ENCODE results near the gene ABCA4. TPM values are rescaled to one million over a fixed set of nuclear protein-coding genes. Genes with fewer than 3 reads are reported as not detected.

The ABCA4 gene
- total RNA-seq, 2 donors from 2014 or later = 2.0 to 3.7 TPM

DNA sequence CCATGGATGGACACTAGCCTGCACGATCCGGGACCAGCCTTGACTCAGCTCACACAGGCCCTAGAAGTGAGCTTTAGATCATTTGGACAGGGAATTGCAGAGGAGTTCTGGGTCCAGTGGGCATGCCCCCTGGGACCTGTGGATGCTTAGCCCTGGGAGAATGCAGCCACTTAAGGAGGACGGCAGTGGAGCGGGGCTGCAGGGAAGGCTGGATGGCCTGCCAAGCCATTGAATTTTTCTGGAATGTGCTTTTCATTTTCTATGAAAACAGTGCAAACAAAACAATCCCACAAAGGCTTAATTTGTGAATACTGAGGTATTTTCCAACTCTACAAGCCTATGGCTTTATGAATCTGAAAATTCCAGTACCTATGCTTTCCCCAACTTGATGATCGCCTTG, 131.3 kb downstream of the ABCA4 start:
- no peak overlapping the region for H3K4me3 ChIP-seq
- H3K9me3 ChIP-seq = no peaks in the 10 kb centered on the region
- DNase-seq (ENCODE audit: low spot score) (no peak), ATAC-seq (ENCODE audit: insufficient number of reproducible peaks, low FRiP score, low read depth) (no peak)
- no peaks in the 10 kb centered on the region for H3K27me3 ChIP-seq (replicated peaks; ENCODE audit: insufficient read depth)
- no peaks in the 10 kb centered on the region for H3K36me3 ChIP-seq
- no peak overlapping the region for H3K27ac ChIP-seq
- TF ChIP-seq, protein P1, sequence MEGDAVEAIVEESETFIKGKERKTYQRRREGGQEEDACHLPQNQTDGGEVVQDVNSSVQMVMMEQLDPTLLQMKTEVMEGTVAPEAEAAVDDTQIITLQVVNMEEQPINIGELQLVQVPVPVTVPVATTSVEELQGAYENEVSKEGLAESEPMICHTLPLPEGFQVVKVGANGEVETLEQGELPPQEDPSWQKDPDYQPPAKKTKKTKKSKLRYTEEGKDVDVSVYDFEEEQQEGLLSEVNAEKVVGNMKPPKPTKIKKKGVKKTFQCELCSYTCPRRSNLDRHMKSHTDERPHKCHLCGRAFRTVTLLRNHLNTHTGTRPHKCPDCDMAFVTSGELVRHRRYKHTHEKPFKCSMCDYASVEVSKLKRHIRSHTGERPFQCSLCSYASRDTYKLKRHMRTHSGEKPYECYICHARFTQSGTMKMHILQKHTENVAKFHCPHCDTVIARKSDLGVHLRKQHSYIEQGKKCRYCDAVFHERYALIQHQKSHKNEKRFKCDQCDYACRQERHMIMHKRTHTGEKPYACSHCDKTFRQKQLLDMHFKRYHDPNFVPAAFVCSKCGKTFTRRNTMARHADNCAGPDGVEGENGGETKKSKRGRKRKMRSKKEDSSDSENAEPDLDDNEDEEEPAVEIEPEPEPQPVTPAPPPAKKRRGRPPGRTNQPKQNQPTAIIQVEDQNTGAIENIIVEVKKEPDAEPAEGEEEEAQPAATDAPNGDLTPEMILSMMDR (IDR thresholded peaks at IDR 0.05) = no peak
- H3K4me1 ChIP-seq (ENCODE audit: control insufficient read depth in 1 of 2, low read depth in 2 of 2) = no peaks in the 10 kb centered on the region

DNA sequence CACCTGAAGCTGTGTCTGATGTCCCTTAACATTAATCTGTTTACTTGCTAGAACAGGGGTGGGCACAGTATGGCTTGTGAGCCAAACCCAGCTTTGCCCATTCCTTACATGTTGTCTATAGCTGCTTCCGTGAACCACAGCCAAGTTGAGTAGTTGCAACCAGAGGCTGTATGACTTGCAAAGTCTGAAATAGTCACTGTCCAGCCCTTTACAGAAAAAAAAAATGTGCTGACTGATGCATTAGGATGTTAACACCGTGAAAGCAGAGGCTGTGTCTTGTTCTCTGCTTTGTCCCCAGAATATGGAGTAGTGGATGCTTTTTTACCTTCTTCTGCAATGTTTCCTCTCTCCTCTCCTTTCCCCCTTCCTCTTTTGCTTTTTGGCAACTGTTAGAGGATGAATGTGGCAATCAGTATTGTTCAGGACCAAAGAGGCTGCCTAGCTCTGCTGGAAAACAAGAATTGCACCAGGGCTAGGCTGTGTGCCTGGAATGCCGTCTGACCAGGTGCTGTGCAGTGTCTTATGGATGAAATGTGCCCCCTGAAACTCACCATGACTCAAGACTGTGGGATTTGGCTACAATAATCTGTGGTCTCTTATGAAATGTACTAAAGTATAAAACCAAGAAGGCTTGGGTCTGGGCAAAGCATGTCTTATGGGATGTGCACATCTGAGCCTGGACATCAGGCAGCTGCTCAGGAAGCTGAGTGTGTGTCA, 132.2 kb downstream of the ABCA4 start:
- TF ChIP-seq, protein P1 (IDR thresholded peaks at IDR 0.05) = no peak
- H3K36me3 ChIP-seq = no peaks in the 10 kb centered on the region
- no peak for DNase-seq (ENCODE audit: low spot score)
- no peaks in the 10 kb centered on the region for H3K4me1 ChIP-seq (ENCODE audit: control insufficient read depth in 1 of 2, low read depth in 2 of 2)
- no peaks in the 10 kb centered on the region for H3K27me3 ChIP-seq (replicated peaks; ENCODE audit: insufficient read depth)
- no peak for ATAC-seq (ENCODE audit: insufficient number of reproducible peaks, low FRiP score, low read depth)
- H3K4me3 ChIP-seq = no peak overlapping the region
- H3K27ac ChIP-seq = no peak overlapping the region
- H3K9me3 ChIP-seq = no peaks in the 10 kb centered on the region

- ATAC-seq (ENCODE audit: insufficient number of reproducible peaks, low FRiP score, low read depth) (no peak), DNase-seq (ENCODE audit: low spot score) (no peak)
- H3K9me3 ChIP-seq = no peaks in the 10 kb centered on the region
- H3K27ac ChIP-seq = no peak overlapping the region
- H3K36me3 ChIP-seq = no peaks in the 10 kb centered on the region
- H3K27me3 ChIP-seq (replicated peaks; ENCODE audit: insufficient read depth) = no peaks in the 10 kb centered on the region
- TF ChIP-seq, protein P1 (IDR thresholded peaks at IDR 0.05) = no peak
- H3K4me3 ChIP-seq = no peak overlapping the region
- H3K4me1 ChIP-seq (ENCODE audit: control insufficient read depth in 1 of 2, low read depth in 2 of 2) = peaks cover 0 to 9% of the 10 kb centered on the region in 2 donors
Observed at GRCh38 chr1:93981274-93981667, 139.7 kb downstream of the ABCA4 start.

- DNase-seq (ENCODE audit: low spot score) = no peak
- no peak overlapping the region for H3K27ac ChIP-seq
- TF ChIP-seq, protein P1 (IDR thresholded peaks at IDR 0.05) = no peak
- H3K4me1 ChIP-seq (ENCODE audit: control insufficient read depth in 1 of 2, low read depth in 2 of 2) = peaks cover 0 to 9% of the 10 kb centered on the region in 2 donors
- no peaks in the 10 kb centered on the region for H3K9me3 ChIP-seq
- H3K4me3 ChIP-seq = no peak overlapping the region
- no peak for ATAC-seq (ENCODE audit: insufficient number of reproducible peaks, low FRiP score, low read depth)
- no peaks in the 10 kb centered on the region for H3K27me3 ChIP-seq (replicated peaks; ENCODE audit: insufficient read depth)
- no peaks in the 10 kb centered on the region for H3K36me3 ChIP-seq
Observed at GRCh38 chr1:93980320-93981273, 140.4 kb downstream of the ABCA4 start.

GRCh38 chr1:93979718-93980319, 141.1 kb downstream of the ABCA4 start:
- no peak overlapping the region for H3K4me3 ChIP-seq
- H3K9me3 ChIP-seq = no peaks in the 10 kb centered on the region
- no peak for ATAC-seq (ENCODE audit: insufficient number of reproducible peaks, low FRiP score, low read depth)
- no peaks in the 10 kb centered on the region for H3K36me3 ChIP-seq
- peaks cover 0 to 9% of the 10 kb centered on the region in 2 donors for H3K4me1 ChIP-seq (ENCODE audit: control insufficient read depth in 1 of 2, low read depth in 2 of 2)
- DNase-seq (ENCODE audit: low spot score) = no peak
- no peak overlapping the region for H3K27ac ChIP-seq
- TF ChIP-seq, protein P1 (IDR thresholded peaks at IDR 0.05) = no peak
- no peaks in the 10 kb centered on the region for H3K27me3 ChIP-seq (replicated peaks; ENCODE audit: insufficient read depth)

All from thoracic aorta (tissue), 2 donors.